Urothelium cell line (cell line): ENCODE measurements around the gene TBX4.
"Not testable (repeated sequence)": the region's sequence is repeated elsewhere in the genome, so short reads cannot be mapped to it uniquely, and the experiment has no call there.

ENCODE experiments used
- DNase-seq: peaks from one replicate; pipeline ENCODE4 v3.0.0; 2011; ENCODE audit warnings: low spot score, mixed read lengths
- FAIRE-seq: peaks from 2 replicates; lab custom pipeline; 2011; peaks lifted over from hg19 to GRCh38; lab: Jason Lieb, UNC

The TBX4 gene

GRCh38 chr17:61479493-61480413 lies 27.5 kb downstream of the TBX4 start:
- DNase-seq, result no peak
- peak; percentile 96 for FAIRE-seq

DNA sequence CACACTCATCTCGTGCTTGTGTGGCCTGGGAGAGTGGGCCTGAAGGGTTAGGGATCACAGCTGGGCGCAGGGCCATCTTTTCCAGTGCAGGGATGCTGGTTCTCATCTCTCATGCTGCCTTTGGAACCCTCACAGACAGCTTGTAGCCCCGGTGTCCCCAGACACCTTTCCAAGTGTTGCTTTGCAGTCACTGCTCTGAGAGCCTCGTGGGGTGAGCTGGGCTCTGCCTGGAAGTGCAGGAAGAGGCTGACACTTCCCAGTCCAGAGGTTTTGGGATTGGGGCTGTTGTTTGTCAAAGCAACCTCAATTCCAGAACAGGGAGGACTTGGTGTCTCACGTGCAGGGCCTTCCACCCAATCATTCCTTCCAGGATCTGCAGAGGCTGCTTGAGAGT lies 28.2 kb downstream of the TBX4 start:
- FAIRE-seq (no peak), DNase-seq (no peak)

DNA sequence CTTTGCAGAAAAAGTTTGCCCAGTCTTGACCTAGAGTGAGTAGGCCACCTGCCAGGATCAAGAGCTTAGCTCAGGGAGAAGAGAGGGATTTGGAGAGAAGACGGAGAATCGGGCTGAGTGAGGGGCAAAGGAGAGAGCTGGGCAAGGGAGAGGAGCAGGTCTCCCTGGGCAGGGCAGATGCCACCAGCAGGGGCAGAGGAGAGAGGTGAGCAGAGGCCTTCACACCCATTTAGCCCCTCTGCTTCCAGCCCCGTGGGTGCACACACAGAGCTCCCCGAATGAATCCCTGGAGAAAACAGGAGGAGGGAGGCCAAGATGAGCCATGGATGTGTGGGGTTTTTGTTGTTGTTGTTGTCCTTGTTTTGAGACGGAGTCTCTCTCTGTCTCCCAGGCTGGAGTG lies 29.2 kb downstream of the TBX4 start:
- DNase-seq (no peak), FAIRE-seq (peak; percentile 66)

GRCh38 chr17:61482467-61482866 lies 30.2 kb downstream of the TBX4 start:
- FAIRE-seq (no peak), DNase-seq (no peak)

GRCh38 chr17:61483778-61484116 lies 31.5 kb downstream of the TBX4 start:
- FAIRE-seq (no peak), DNase-seq (no peak)

DNA sequence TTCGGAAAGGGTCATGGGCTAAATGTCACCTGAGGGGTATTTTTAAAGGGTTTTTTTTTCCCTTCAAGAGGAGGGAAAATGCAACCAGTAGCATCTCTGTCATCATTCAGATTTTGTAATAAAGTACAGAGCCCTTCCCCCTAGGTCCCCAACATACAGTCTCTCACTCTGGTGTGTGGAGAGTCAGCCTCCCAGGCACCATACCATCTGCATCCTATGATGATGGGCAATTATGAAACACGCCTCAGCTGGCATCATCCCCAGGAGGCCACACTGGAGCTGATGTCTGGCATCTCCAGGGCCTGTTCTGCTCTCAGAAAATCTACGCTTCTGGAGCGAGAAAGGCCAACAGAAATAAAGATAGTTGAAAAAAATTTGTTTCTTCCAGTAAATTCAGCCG lies 32.0 kb downstream of the TBX4 start:
- no peak for DNase-seq
- no peak for FAIRE-seq

- DNase-seq (no peak), FAIRE-seq (peak; percentile 77)
These were observed 33.0 kb downstream of the TBX4 start for GRCh38 chr17:61485067-61485775.

GRCh38 chr17:61486135-61487120 lies 34.2 kb downstream of the TBX4 start:
- FAIRE-seq, result no peak
- no peak for DNase-seq

DNA sequence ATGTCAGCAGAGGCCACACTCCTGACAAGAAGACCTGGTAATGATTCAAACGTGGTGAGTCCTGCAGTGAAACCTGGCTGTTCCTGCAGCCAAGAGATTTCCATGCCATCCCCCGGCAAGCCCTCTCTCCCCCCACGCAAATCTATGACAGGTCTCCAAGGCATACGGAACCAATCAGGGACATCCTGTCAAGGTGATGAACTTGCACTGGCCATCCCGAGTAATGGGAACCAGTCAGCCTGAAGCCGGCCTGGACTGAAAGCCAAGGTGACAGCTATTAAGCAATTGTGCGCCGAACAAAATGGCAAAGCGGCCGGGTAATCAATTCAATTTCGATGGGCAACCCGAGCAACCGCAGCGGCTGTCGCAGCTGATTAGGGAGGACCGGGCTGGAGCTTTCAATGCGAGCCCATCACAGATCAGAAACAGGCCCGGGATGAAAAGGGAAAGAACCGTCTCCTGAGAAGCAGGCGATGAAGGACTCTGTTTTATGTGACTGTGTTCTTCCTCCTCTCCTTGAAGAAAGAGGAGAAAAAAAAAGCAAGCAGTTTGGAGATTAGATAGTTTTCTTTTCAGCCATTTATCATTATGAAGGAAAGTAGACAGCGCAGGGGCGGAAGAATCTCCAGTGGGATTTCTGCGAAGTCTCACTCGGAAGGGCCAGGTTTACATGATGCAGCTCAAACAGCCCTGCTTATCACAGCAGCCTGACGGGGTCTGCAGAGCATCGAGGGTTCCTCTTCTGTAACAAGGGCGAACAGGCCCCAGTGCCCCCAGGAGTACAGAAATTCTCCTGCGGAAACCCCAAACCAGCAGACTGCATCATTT lies 35.2 kb downstream of the TBX4 start:
- FAIRE-seq, result peak; percentile 56

DNA sequence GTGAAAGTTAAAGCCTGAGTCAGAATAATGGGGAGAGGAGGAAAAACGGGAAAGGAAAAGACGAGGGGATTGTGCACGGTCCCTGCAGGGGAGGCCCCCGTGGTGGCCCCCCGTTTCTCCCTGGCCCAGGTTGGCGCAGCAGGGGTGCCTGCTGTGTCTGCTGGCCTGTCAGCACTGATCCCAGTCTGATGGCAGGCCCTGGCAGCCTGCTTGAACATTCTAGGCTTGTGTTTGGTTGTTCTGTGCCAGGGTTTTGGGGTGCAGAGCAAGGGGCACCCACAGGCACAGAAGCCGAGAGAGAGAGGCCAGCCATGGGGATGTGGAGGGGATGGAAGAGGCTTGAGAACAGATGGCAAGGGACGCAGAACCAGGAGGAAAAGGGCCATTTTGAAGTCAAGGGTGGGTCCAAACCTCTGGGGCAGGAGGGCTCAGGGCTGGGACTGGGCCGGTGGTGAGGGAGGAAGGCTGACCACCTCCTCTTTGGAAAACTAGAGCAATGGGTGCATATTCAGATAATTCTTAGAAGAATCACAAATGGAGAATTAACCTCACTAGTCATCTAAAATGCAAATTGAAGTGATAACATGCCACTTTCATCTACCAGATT lies 35.9 kb downstream of the TBX4 start:
- FAIRE-seq (peak; percentile 5), DNase-seq (no peak)

More for the DNA sequence above, 35.2 kb downstream of the TBX4 start:
- DNase-seq, result no peak

GRCh38 chr17:61488878-61489718 lies 36.9 kb downstream of the TBX4 start:
- FAIRE-seq, result no peak
- no peak for DNase-seq

- FAIRE-seq, result no peak
These were observed 37.7 kb downstream of the TBX4 start for GRCh38 chr17:61489719-61490490.

GRCh38 chr17:61490540-61490975 lies 38.3 kb downstream of the TBX4 start:
- DNase-seq (no peak), FAIRE-seq (no peak)

More at GRCh38 chr17:61489719-61490490, 37.7 kb downstream of the TBX4 start:
- no peak for DNase-seq

GRCh38 chr17:61491981-61492380 lies 39.8 kb downstream of the TBX4 start:
- FAIRE-seq (no peak), DNase-seq (no peak)

GRCh38 chr17:61492759-61493526 lies 40.7 kb downstream of the TBX4 start:
- DNase-seq (peak; percentile 72), FAIRE-seq (no peak)

DNA sequence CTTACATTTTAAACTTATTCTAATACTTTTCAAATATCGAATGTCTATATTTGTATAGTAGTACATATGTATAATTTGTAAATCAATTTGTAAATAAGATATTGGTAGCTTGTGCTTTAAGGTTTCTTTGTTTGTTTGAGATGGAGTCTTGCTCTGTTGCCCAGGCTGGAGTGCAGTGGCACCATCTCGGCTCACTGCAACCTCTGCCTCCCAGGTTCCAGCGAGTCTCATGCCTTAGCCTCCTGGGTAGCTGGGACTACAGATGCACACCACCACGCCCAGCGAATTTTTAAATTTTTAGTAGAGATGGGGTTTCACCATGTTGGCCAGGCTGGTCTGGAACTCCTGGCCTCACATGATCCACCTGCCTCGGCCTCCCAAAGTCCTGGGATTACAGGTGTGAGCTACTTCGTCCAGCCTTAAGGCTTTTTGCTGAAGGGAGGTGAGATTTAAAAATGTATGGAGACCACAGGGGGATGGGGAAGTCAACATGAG lies 41.7 kb downstream of the TBX4 start:
- FAIRE-seq, DNase-seq: not testable (repeated sequence)
